IPS DF 19.7 (cell line): ENCODE measurements around the gene HOMER2.
"Not testable (repeated sequence)": the region's sequence is repeated elsewhere in the genome, so short reads cannot be mapped to it uniquely, and the experiment has no call there.

Source experiments
- DNase-seq: peaks from one replicate; pipeline ENCODE4 v3.0.0-alpha.2; 2013; ENCODE audit warnings: low read depth, low spot score

HOMER2 gene

GRCh38 chr15:82832601-82833361, 119.7 kb downstream of the HOMER2 start:
- DNase-seq, result no peak

DNA sequence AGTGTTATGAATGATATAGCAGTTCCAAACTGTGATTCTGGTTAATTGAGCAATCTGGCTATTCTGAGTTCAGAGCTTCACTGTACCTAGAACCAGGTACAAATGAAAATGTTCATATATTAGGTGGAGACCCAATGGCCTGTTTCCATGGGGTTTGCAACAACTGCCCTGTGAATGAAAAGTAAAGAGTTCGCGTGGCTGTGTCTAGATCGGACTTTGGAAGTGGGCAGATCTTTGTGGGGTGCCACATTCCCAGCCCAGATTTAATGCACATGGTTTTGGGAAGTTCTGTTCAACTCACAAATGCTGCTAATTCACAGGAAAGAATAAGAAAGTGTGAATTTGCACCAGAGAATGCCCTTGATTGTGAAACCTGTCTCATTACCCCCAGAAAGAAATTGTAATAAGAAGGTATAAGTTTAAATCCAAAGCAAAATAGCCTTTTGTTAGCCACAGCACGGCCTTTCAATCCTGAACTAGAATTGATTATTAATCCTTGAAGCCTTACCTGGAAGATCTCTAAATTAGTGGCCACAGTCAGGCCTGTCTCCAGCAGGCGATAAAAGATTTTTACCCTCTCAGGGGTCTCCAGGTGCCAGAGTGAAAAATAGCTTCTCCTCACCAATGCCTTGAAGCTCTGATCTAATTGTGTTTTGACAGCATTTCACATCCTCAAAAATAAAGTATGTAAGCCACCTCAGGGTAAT, 120.5 kb downstream of the HOMER2 start:
- no peak for DNase-seq

DNA sequence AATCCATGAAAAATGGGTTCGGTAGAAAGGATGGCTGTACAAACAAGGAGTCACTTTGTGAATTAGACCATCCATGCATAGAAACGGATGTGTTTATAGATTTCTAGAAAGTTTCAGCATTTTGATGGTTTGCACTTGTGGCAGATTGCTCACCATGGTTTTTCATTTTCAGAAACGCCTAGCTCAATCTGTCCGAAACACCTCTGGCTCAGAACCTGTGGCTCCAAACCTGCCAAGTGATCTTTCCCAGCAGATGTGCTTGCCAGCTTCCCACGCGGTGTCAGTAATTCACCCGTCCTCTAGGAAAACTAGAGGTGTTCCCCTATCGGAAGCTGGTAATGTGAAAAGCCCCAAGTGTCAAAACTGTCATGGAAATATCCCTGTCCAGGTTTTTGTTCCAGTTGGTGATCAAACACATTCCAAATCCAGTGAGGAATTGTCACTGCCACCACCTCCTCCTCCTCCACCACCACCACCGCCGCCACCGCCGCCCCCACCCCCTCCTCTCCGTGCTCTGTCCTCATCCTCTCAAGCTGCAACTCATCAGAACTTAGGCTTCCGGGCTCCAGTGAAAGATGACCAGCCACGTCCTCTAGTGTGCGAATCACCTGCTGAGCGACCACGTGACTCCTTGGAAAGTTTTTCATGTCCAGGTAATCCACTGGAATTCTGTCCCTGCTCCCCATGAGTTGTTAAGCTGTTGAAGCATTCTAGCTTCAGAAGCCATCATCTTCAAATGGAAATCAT, 121.9 kb downstream of the HOMER2 start:
- no peak for DNase-seq

DNA sequence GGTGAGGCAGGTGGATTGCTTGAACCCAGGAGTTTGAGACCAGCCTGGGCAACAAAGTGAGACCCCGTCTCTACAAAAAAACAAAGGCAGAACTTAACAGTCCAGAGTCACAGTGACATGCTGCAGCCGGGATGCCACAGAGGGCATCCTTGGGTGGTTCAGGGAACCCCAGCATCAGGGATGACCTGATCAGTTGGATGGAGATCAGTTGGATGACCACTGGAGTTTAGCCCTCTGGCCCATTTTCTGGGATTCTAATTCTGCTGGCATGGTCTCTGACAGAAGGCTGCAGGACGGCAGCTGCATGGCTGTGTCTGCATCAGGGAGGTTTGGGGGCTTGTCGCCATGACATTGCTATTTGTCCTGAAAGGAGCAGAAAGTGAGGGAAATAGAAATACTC, 123.3 kb downstream of the HOMER2 start:
- no peak for DNase-seq

DNA sequence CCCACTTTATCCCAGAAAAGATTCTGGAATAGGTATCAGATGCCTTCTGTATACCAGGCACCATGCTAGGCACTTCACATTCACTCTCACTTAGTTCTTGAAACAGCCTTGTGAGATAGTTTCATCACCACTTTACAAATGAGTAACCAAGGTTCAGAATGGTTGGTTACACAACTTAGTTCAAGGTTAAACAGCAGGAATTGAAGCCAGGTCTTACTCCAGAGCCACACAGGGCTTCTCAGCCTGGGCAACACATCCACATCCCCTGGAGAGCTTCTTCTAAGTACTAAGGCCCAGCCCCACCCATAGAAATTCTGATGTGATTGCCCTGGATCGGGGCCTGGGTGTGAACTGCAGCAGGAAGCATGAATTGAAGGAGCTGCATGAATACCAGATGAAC, 124.4 kb downstream of the HOMER2 start:
- no peak for DNase-seq

GRCh38 chr15:82823049-82823448, 129.5 kb downstream of the HOMER2 start:
- no peak for DNase-seq

- not testable (repeated sequence) for DNase-seq
These were observed 130.7 kb downstream of the HOMER2 start for GRCh38 chr15:82821851-82822250.

GRCh38 chr15:82821396-82821795, 131.1 kb downstream of the HOMER2 start:
- not testable (repeated sequence) for DNase-seq

DNA sequence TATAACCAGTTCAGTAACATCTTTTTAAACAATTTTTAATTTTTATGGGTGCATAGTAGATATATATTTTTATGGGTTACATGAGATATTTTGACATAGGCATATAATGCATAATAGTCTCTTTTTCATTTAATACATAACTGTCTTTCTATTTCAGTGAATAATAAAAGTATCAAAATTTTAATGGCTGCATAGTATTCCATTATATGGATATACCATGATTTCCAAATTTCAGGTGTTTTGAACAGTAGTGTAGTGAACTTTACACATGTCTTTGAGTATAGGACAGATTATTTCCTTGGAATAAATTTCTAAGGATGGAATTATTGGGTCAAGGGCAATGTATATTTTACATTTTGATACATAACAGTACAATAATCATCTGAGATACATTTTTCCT, 132.4 kb downstream of the HOMER2 start:
- no peak for DNase-seq

GRCh38 chr15:82812994-82813393, 139.5 kb downstream of the HOMER2 start:
- no peak for DNase-seq

DNA sequence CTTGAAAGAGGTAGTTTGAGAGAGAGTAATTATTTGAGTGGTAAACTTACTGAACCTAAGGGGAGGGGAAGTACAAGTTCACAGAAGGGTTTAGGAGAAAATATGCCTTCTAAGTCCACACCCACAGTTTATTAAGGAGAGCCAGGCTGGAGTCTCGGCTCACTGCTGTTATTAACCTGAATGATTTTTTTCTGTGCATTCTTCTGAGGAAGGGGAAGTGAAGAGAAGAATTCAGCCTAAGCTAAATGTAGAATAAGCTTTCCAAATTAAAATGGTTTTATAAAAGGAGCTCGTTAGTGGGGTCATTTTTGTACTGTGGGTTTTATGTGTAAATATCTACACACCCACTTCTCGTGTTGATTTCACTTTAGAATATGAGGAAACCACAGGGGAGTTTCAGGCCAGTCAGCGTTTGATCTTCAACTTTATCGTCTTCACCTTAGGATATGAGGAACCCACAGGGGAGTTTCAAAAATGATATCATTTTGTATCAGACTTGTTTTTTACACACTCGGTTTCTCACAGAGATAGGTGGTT, 141.6 kb downstream of the HOMER2 start:
- no peak for DNase-seq

DNA sequence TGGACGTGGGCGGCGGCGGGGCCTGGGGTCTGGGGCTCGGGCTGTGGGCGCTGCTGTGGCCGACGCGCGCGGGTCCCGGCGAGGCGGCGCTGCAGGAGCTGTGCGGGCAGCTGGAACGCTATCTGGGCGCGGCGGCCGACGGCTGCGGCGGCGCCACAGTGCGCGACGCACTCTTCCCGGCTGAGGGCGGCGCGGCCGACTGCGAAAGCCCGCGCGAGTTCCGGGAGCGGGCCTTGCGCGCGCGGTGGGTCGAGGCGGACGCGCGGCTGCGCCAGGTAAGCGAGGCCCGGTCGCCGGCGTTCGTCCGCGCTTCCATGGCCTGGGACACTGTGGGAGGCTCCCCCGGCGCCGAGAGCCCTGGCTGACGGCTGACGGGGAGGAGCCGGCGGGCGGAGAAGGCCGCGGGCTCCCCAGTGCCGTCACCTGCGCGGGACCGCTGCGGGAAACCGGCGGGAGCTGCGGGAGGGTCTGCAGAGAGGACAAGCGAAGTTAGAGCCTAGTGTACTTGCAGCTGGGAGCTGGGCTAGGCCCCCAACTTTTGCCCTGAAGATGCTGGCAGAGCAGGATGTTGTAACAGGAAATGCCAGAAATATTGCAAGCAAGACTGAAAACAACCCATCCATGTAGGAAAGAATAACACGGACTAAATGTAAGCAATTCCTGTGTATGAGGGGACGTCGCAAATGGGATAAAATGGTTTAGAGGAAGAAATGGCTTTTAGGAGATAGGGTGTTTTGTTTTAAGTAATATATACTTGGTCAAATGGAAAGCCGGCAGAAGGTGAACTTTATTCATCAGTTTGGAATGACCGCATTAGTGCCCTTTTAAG, 142.2 kb downstream of the HOMER2 start:
- no peak for DNase-seq

DNA sequence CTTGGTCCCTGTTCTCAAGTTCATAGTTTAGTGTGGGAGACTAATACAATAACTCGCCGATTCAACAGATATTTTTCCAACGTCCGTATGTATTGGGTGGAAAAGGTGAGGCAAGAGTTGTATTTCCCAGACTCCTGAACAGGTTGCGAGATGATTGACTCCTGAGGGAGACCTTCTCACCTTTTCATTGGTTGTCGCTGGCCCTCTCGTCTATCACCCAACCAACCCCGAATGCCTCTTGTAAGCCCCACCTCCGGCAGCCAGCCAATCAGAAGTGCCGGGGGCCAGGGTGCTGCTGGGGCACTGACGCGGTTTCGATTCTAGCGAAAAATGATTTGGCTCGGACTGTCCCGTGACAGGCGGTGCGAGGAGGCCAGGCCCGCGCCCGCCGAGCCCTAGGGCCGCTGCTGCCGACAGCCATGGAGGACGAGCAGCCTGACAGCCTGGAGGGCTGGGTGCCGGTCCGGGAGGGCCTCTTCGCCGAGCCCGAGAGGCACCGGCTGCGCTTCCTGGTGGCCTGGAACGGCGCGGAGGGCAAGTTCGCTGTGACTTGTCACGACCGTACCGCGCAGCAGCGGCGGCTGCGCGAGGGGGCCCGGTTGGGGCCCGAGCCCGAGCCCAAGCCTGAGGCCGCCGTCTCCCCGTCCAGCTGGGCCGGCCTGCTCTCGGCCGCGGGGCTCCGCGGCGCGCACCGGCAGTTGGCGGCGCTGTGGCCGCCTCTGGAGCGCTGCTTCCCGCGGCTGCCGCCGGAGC, 143.0 kb downstream of the HOMER2 start, which contains the start of gene WHAMM:
Gene WHAMM (plus strand): TSS at position 321 of the 753 bp plus-strand sequence. CDS start 99 bp downstream, at position 420.
- DNase-seq, result peak; percentile 87

DNA sequence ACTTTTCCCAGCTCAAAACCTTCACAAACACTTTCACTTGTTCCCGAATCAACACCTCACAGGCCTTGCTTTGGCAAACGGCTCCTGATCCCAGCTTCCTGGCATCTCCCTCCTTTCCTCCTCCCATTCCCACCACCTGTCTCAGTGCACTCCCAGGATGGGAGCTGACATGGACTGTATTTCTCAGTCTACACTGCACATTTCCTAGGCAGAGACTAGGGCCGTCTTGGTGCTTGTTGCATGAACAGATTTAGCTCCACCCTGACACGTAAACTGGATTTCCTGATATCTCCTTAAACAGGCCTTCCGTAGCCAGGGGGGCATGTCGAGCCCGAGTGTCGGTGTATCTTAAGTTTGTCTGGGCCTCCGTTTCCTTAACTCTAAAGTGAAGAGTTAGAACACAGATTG, 143.9 kb downstream of the HOMER2 start:
- no peak for DNase-seq

GRCh38 chr15:82807920-82808633, 144.4 kb downstream of the HOMER2 start:
- DNase-seq, result no peak

DNA sequence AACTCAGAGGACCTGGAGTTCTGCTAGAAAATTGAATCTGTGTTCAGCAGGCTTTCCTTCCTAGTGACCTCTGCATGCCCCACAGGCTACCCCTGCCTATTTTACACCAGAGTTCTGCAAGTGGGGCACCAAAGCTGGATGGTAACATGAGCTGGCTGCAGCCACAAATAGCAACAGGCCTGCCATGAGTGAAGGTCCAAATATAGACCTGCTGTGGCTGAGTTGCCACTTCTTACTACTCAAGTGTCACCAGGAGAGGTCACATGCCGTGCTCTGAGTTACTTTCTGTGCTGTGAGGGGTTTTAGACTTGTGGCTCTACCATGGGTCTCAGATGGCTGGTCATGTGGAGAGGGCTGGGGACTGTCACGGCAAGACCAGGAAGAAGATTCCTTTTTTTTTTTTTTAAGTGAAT, 146.5 kb downstream of the HOMER2 start, which contains the start of gene FSD2:
Gene FSD2 (minus strand): TSS at position 76 of the 413 bp plus-strand sequence. CDS start 18,679 bp downstream, outside the sequence.
- DNase-seq, result no peak

DNA sequence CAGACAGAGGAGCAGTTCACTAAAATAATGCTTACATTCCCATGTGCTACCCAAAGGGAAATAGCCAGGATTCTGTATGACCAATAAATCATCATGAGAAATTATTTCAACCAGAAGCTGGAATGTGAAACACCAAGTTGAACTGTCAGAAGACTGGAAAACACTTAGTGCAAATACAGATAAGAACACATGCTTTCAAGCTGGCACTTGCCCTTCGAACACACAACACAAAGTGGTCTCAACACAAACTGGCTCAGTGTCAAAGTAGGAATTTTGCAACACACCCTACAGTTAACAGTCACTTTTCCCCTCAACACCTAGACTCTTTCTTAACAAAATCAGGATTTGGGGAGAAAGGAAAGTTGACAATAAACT, 148.0 kb downstream of the HOMER2 start:
- DNase-seq, result no peak

DNA sequence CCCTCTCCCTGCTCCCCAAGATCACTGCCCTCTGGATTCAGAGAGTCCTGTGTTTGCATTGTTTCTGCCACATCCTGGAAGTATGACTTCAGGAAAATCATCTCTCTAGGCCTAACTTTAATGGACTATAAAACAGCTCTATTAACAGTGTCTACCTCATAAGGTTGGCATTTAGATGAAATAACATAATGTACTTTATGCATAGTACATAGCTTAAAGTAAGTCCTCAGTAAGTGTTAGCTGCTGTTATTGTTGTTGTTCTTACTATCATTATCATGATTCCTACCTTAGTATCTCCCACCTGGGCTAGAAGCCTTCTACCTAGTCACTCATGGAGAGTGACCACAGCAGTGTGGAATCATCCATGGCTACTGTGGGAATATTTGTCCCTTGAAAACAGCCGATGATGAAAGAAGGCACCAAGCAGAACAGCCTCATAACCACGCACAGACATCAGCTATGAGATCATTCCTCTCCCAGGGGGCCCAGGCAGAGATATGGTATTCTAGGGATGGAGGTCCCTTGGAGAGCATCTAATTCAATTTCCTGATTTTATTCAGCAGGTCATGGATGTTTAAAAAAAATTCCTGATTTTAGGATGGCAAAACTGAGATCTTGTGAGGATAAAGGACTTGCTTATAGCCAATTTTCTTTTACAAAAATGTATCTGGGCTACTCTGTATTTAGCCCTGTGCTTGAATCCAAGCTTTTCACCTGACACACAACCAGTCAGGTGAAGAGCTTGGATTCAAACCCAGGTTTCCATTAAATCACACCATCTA, 148.5 kb downstream of the HOMER2 start:
- DNase-seq, result no peak

DNA sequence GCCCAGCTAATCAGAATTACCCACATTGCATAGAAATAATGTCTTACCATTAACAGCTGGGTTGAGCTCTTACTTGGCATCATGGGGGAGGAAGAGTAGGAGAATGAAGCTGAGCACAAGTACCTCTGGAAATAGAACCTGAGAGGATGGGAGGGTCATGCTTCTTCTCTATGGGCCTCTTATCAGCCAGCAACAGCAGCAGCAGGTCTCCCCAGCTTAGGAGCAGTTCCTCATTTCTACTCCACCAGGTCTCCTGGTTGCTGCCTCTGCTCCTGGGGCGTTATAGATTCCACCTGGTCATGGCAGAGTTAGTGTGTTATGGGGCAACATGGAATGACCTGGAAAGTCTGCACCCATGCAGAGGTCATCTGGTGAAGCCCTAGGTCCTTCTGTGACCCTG, 150.0 kb downstream of the HOMER2 start:
- no peak for DNase-seq
